Heart right ventricle (tissue), 16 donors: ENCODE results near the gene FAM240B. TPM values are rescaled to one million over a fixed set of nuclear protein-coding genes. Genes with fewer than 3 reads are reported as not detected.
A peak's percentile ranks its signal among the peaks of the same experiment; 100 is the strongest.

Experiments used
- ATAC-seq, 8 donors: fragments of 200-7000 bp; cut with Tn5 transposase; one replicate each; pipeline ENCODE4 v1.9.1; 2020; ENCODE audit warnings: mild to moderate bottlenecking in 8 of 8, moderate library complexity in 8 of 8, moderate number of reproducible peaks in 1 of 8
- DNase-seq, 2 donors: peaks; one replicate each; pipeline ENCODE4 v3.0.0-alpha.2; 2020
- H3K27ac ChIP-seq, 10 donors: fragments of 200-600 bp; sonication (generic) in 2 of 10; one replicate each; pipeline versions ENCODE4 v1.5.0 to v1.8.0; 2020 to 2022; ENCODE audit warnings: mild to moderate bottlenecking in 3 of 10
- H3K27me3 ChIP-seq, 7 donors: fragments of 200-600 bp; one replicate each; pipeline ENCODE4 v1.8.0; 2021 to 2022; ENCODE audit warnings: mild to moderate bottlenecking in 2 of 7
- H3K36me3 ChIP-seq, 9 donors: fragments of 200-600 bp; sonication (generic) in 1 of 9; one replicate each; pipeline versions ENCODE4 v1.5.0 to v1.8.0; 2020 to 2022; ENCODE audit warnings: mild to moderate bottlenecking in 2 of 9
- H3K4me1 ChIP-seq, 9 donors: fragments of 200-600 bp; sonication (generic) in 1 of 9; one replicate each; pipeline versions ENCODE4 v1.5.0 to v1.8.0; 2020 to 2022; ENCODE audit warnings: mild to moderate bottlenecking in 4 of 9
- H3K4me3 ChIP-seq, 10 donors: fragments of 200-600 bp; sonication (generic) in 2 of 10; one replicate each; pipeline versions ENCODE4 v1.5.0 to v1.8.0; 2020 to 2022; ENCODE audit warnings: mild to moderate bottlenecking in 7 of 10, moderate library complexity in 2 of 10
- H3K9me3 ChIP-seq, 11 donors: fragments of 200-600 bp in 10 of 11; sonication (generic) in 2 of 11; one replicate each; pipeline versions ENCODE4 v1.5.0 to v1.8.0; 2013 to 2022; ENCODE audit warnings: mild to moderate bottlenecking in 2 of 11, control low read depth in 1 of 11, moderate library complexity in 1 of 11
- WGBS, 2 donors: extraction: QIAGEN DNeasy Blood & Tissue Kit; methylation state at CpG; one replicate each; pipeline ENCODE4 v1.1.7; 2013; ENCODE audit warnings: inconsistent platforms in 1 of 2; 5-methylcytosine and 5-hydroxymethylcytosine counted together
- intact Hi-C, 10 donors: fragments of 100-400 bp; cut with DNase I; formaldehyde crosslinking; loops; one replicate each; pipeline versions ENCODE4 v1.11.1 to v1.14.2; 2022
- polyA plus RNA-seq, 2 donors: library from polyadenylated mRNA; stranded (reverse); fragments of 200-250 nt; gene quantifications; one replicate each; pipeline ENCODE4 v1.2.3, GENCODE V29; 2013
- total RNA-seq, 10 donors: library from RNA; stranded (reverse); fragmentation: NEBNext Ultra II Directional in 3 of 10; extraction: Animal tissue kit (Norgen Biotek cat#: 25700) in 3 of 10; gene quantifications; one replicate each; pipeline versions ENCODE4 v1.2.1 to v1.2.4, GENCODE V29; 2021 to 2023
- TF ChIP-seq, protein P1 (sequence below), 9 donors: fragments of 200-600 bp; sonication (generic) in 2 of 9; IDR thresholded peaks; one replicate each; pipeline versions ENCODE4 v1.5.0 to v1.8.0; 2021 to 2022; ENCODE audit warnings: antibody characterized with exemption in 9 of 9, mild to moderate bottlenecking in 5 of 9, moderate library complexity in 1 of 9
- donor health status: Arrhythmogenic right ventricular cardiomyopathy.
- donor health status: ischemic (EF 13 %, LVEDD 7.1; RV severe dilation, severe dysfunction).
- donor health status: healthy with polysubstance abuse.
- donor health status: DM: no; HTN: yes; CAD: no.
- donor health status: DM: no; HTN: no; CAD: no.
- donor health status: ischemic (EF 25% LVEDD 6.9; RV normal size, moderate dysfunction).
- donor health status: ischemic (EF 25% LVEDD 5.7; RV mildly dilated, moderate dysfunction).
- donor health status: healthy.
- donor health status: DM: yes; HTN: yes; CAD: no.
- donor health status: Ischemic cardiomyopathy.
- donor health status: ischemic (EF 35%, LVEDD 5.7; RV mildly dilated, moderate dysfunction).
- donor health status: nonischemic (EF 11% LVEDD 7.7; RV severe dilation, severe dysfunction).
- donor health status: DM: yes; HTN: yes; CAD: no.
- donor health status: PGD.
- donor health status: ischemic (EF 29% LVEDD 5.4; RV normal size, mild dysfunction).
- donor health status: nonischemic (EF 23%, LVEDD 6.1; RV moderate dilation, normal function).

The FAM240B gene
- total and polyA plus RNA-seq, 12 donors, result not detected

- DNase-seq (no peak), ATAC-seq (no peak)
- Histone ChIP-seq H3K27me3 (no peaks in the 10 kb centered on the region), H3K27ac (no peak overlapping the region), H3K4me3 (no peak overlapping the region), H3K36me3 (no peaks in the 10 kb centered on the region), H3K4me1 (peaks cover 0 to 13% (median 8%) of the 10 kb centered on the region in 9 donors), H3K9me3 (no peaks in the 10 kb centered on the region)
- TF ChIP-seq, protein P1, sequence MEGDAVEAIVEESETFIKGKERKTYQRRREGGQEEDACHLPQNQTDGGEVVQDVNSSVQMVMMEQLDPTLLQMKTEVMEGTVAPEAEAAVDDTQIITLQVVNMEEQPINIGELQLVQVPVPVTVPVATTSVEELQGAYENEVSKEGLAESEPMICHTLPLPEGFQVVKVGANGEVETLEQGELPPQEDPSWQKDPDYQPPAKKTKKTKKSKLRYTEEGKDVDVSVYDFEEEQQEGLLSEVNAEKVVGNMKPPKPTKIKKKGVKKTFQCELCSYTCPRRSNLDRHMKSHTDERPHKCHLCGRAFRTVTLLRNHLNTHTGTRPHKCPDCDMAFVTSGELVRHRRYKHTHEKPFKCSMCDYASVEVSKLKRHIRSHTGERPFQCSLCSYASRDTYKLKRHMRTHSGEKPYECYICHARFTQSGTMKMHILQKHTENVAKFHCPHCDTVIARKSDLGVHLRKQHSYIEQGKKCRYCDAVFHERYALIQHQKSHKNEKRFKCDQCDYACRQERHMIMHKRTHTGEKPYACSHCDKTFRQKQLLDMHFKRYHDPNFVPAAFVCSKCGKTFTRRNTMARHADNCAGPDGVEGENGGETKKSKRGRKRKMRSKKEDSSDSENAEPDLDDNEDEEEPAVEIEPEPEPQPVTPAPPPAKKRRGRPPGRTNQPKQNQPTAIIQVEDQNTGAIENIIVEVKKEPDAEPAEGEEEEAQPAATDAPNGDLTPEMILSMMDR (IDR thresholded peaks at IDR 0.05), result no peak
- 37 to 52% methylated on average over 3 of the region's 3 CpGs for WGBS, 2 donors
- intact Hi-C loops, result loop anchor here in 2 of 10 donors (2.0 to 10.0 kb wide), 2 partner anchors 14 to 46 kb away; no protein-coding TSS in a partner anchor
These were observed 29.4 kb downstream of the FAM240B start for GRCh38 chr9:38690574-38690973.

DNA sequence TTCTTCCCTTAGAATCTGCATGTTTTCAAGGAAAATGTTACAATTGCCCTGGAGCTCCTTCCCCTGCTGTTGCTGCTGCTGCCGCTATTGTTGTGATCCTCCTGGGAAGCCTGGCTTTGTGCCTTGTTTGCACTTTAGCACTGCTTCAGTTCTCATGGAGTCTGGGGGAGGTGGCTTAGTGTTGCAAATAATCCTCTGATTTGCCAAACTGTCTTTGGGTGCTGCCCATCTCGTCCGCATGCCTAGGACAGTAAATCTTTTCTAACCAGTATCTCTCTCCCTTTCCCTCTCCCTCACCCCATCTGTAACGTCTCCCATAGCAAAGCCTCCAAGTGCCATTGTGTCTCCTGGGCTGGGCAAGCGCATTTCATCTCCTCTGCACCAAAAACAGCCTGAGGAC lies 30.3 kb downstream of the FAM240B start:
- ATAC-seq, result peak in 1 of 8 donors; percentile 70
- 37 to 42% methylated on average over 5 of the region's 5 CpGs for WGBS, 2 donors
- intact Hi-C loops, result loop anchor here in 3 of 10 donors (2.0 to 10.0 kb wide), 3 partner anchors 13 to 65 kb away; partner anchors contain the start of gene ANKRD18A (in 1 of the 3)
- Histone ChIP-seq H3K36me3 (no peaks in the 10 kb centered on the region), H3K27me3 (no peaks in the 10 kb centered on the region), H3K27ac (no peak overlapping the region), H3K4me1 (peaks cover 0 to 13% (median 8%) of the 10 kb centered on the region in 9 donors), H3K9me3 (no peaks in the 10 kb centered on the region), H3K4me3 (no peak overlapping the region)
- TF ChIP-seq, protein P1 (IDR thresholded peaks at IDR 0.05), result no peak
- DNase-seq, result no peak

GRCh38 chr9:38687992-38688391 lies 31.9 kb downstream of the FAM240B start:
- 58 to 70% methylated on average over 8 of the region's 8 CpGs for WGBS, 2 donors
- H3K36me3 ChIP-seq, result no peaks in the 10 kb centered on the region
- H3K4me1 ChIP-seq, result peaks cover 0 to 17% (median 8%) of the 10 kb centered on the region in 9 donors
- ATAC-seq, result peak in 4 of 8 donors; percentile 16 to 41 (median 20)
- TF ChIP-seq, protein P1 (IDR thresholded peaks at IDR 0.05), result no peak
- intact Hi-C loops, result loop anchor here in 1 of 10 donors (10.0 kb wide), 1 partner anchor 63 kb away; the partner anchor contains the start of gene ANKRD18A
- H3K4me3 ChIP-seq, result peak overlapping the region in 5 of 10 donors; percentile 6 to 33 (median 27)
- H3K27ac ChIP-seq, result peak overlapping the region in 2 of 10 donors; percentile 10 to 19
- DNase-seq, result no peak
- no peaks in the 10 kb centered on the region for H3K9me3 ChIP-seq
- H3K27me3 ChIP-seq, result no peaks in the 10 kb centered on the region

DNA sequence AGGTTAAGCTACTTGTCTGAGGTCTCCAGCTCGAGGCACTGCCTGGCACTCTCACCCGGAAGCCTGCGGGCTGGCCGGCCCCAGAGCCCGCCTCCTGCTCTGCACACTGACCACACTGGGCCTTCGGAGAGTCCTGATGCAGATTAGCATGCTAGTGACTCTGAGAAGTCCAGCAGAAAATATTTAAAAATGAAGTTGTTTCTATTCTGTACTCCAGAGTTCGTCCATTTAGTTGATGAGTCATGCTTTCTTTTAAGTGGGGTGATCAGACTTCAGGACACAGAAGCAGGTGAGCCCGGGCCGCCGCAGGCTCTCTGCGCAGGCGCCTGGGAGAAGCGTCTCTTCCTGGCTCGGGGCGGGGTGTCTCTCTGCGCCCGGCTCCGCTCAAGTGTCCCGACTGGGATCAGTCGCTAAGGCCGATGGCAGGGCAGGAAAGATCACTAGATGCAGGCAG lies 32.5 kb downstream of the FAM240B start:
- no peaks in the 10 kb centered on the region for H3K36me3 ChIP-seq
- H3K9me3 ChIP-seq, result no peaks in the 10 kb centered on the region
- H3K4me1 ChIP-seq, result peaks cover 0 to 22% (median 8%) of the 10 kb centered on the region in 9 donors
- WGBS, 2 donors, result 32 to 37% methylated on average over 21 of the region's 21 CpGs
- peak overlapping the region in 2 of 10 donors; percentile 10 to 19 for H3K27ac ChIP-seq
- TF ChIP-seq, protein P1 (IDR thresholded peaks at IDR 0.05), result no peak
- ATAC-seq (peak; percentile 56 to 89 (median 78)), DNase-seq (peak in 1 of 2 donors; percentile 68)
- intact Hi-C loops, result loop anchor here in 1 of 10 donors (10.0 kb wide), 1 partner anchor 63 kb away; the partner anchor contains the start of gene ANKRD18A
- H3K27me3 ChIP-seq, result no peaks in the 10 kb centered on the region
- peak overlapping the region in 8 of 10 donors; percentile 6 to 33 (median 26) for H3K4me3 ChIP-seq
